ENCODE measurements around the gene SMIM30.

The SMIM30 gene

DNA sequence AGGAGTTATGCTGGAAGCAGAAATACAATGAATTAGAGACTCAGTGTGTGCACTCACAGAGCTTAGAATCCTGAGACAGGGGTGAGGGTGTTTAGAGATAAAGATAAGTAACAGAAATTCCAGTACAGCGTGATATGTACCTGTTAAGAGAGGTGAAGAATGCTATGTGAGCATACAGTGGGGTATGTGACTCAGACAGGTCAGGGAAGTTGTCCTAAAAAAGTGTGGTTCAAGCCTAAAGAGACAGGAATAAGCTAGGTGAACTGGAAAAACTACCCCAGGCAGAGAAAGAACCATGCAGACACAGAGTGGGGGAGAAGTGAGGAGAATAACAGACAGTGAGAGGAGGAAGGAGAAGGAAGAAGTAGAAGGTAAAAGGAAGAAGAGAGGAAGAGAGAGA lies 8.6 kb downstream of the SMIM30 start:
- in situ Hi-C loops (cut with MboI; ENCODE audit: low sequenced_read_pairs): no loop called here

DNA sequence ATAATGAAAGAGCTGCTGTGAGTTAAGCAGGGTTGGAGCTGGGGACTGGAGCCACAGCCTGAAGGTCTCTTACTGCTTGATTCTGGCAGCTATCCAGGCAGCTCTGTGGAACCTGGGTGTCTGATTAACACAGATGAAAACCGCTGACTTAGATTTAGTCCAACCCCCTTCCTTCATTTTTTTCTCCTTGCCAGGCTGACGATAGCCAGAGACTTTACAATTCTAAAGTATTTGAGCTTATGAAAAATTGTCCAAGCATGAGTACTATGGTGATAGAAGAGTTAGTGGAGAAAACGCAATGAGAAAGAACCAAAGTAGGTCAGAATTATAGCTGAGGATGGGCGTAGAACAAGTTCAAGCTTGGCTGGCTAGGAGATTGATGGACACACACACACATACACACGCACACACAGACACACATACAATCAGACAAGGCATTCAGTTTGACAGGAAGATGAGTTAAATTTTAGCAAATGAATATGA lies 18.2 kb downstream of the SMIM30 start:
- in situ Hi-C loops (cut with MboI; ENCODE audit: low sequenced_read_pairs): no loop called here

DNA sequence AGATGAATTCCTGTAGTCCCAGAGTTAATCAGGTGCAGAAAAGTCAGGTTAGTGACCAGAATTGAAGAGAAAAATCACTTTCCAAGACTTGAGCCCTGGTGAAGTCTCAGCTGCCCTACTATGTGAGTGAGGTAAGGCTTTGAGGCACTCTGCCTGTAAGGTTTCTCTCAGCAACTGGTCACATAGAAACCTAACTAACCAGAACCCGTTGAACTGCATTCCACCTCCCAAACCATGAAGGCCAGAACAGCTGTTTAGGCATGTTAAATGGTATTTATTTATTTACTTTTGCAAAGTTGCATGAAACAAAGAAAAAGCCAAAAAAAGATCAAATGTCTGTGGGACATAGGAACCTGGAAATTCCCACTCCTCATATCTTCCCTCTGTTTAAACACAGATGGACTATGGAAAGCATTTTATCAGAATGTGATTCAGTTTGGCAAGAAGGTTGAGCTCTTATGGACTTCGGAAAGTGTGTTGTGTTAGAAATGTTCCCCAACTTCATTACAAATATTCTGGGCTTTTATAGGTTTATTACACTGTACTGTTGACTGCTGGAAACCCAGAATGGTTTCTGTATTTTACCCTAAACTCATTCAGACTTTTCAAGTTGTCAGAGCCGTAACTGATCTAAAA lies 19.0 kb downstream of the SMIM30 start:
- in situ Hi-C loops (cut with MboI; ENCODE audit: low sequenced_read_pairs): no loop called here

- in situ Hi-C loops (cut with MboI; ENCODE audit: low sequenced_read_pairs): no loop called here
These were observed 23.7 kb downstream of the SMIM30 start for GRCh38 chr7:113094517-113095249.

- in situ Hi-C loops (cut with MboI; ENCODE audit: low sequenced_read_pairs): no loop called here
These were observed 24.8 kb downstream of the SMIM30 start for GRCh38 chr7:113093561-113093960.

- in situ Hi-C loops (cut with MboI; ENCODE audit: low sequenced_read_pairs): no loop called here
These were observed 25.6 kb downstream of the SMIM30 start for GRCh38 chr7:113092762-113093161.

GRCh38 chr7:113087071-113087998 lies 31.0 kb downstream of the SMIM30 start:
- in situ Hi-C loops (cut with MboI; ENCODE audit: low sequenced_read_pairs): no loop called here

- in situ Hi-C loops (cut with MboI; ENCODE audit: low sequenced_read_pairs): no loop called here
These were observed 31.9 kb downstream of the SMIM30 start, which contains the start of gene GPR85 for GRCh38 chr7:113086431-113086888. Gene GPR85 (minus strand): TSS chr7:113086827. CDS start chr7:113084721, 2,106 bp downstream.

- in situ Hi-C loops (cut with MboI; ENCODE audit: low sequenced_read_pairs): no loop called here
These were observed 32.5 kb downstream of the SMIM30 start for GRCh38 chr7:113085781-113086390.

DNA sequence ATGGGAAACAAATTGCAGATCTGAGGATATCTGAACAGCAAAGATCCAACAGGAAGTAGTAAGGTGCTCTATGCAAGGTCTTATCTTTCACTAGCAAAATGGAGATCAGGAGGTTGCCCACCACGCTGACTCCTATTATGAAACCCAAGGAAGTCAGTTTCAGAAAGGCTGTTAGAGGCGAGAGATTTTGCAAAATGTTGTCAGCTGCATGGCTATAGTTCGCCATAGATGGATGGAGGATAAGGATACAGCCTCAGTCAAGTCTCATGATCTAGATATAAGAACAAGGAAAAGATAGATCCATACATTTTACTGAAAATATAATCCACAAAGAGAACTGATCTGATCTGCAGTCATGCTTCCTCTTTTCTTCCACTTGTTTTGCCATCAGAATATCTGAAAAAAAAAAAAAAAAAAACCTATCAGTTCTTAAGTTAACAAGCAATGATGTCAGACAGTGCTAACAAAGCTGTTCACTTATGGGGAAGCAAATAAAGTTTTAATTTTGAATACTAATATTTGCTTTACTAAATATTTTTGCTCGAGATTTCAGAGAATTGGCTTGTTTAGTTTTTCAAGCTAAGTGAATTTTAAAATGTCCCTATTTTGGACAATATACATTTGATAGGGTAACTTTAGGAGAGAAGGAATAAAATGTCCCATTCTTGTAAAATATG lies 33.7 kb downstream of the SMIM30 start:
- in situ Hi-C loops (cut with MboI; ENCODE audit: low sequenced_read_pairs): no loop called here

GRCh38 chr7:113083816-113084495 lies 34.4 kb downstream of the SMIM30 start:
- in situ Hi-C loops (cut with MboI; ENCODE audit: low sequenced_read_pairs): no loop called here

GRCh38 chr7:113083132-113083815 lies 35.1 kb downstream of the SMIM30 start:
- in situ Hi-C loops (cut with MboI; ENCODE audit: low sequenced_read_pairs): no loop called here

- in situ Hi-C loops (cut with MboI; ENCODE audit: low sequenced_read_pairs): no loop called here
These were observed 40.0 kb downstream of the SMIM30 start for GRCh38 chr7:113078331-113078730.

GRCh38 chr7:113076703-113077102 lies 41.7 kb downstream of the SMIM30 start:
- in situ Hi-C loops (cut with MboI; ENCODE audit: low sequenced_read_pairs): no loop called here

- in situ Hi-C loops (cut with MboI; ENCODE audit: low sequenced_read_pairs): no loop called here
These were observed 46.9 kb downstream of the SMIM30 start for GRCh38 chr7:113071465-113071864.
